Immature natural killer cell (primary cell): Measurements from ENCODE around the gene RUSF1. TPM values are rescaled to one million over a fixed set of nuclear protein-coding genes. Genes with fewer than 3 reads are reported as not detected.
A peak's percentile ranks its signal among the peaks of the same experiment; 100 is the strongest.
"Not testable (repeated sequence)": the region's sequence is repeated elsewhere in the genome, so short reads cannot be mapped to it uniquely, and the experiment has no call there.

ENCODE experiments used
- DNase-seq, 3 donors: peaks; one replicate each; pipeline ENCODE4 v3.0.0; 2022; ENCODE audit warnings: mixed read lengths in 1 of 3
- H3K27ac Mint-ChIP-seq, 6 donors: one replicate each; pipeline ENCODE4 v1.8.0; 2020; ENCODE audit warnings: mixed read lengths in 6 of 6, mild to moderate bottlenecking in 5 of 6, inconsistent platforms in 4 of 6, moderate library complexity in 3 of 6
- H3K27me3 Mint-ChIP-seq, 3 donors: one replicate each; pipeline ENCODE4 v1.8.0; 2020 to 2021; ENCODE audit warnings: low read depth in 3 of 3, mild to moderate bottlenecking in 3 of 3, mixed read lengths in 3 of 3, moderate library complexity in 3 of 3, inconsistent platforms in 1 of 3
- H3K36me3 Mint-ChIP-seq, 3 donors: one replicate each; pipeline ENCODE4 v1.8.0; 2020; ENCODE audit warnings: mixed read lengths in 3 of 3, inconsistent platforms in 2 of 3, mild to moderate bottlenecking in 2 of 3
- H3K4me1 Mint-ChIP-seq, 2 donors: one replicate each; pipeline ENCODE4 v1.8.0; 2020; ENCODE audit warnings: inconsistent platforms in 2 of 2, mild to moderate bottlenecking in 2 of 2, mixed read lengths in 2 of 2, moderate library complexity in 1 of 2
- H3K4me3 Mint-ChIP-seq, 5 donors: one replicate each; pipeline ENCODE4 v1.8.0; 2020; ENCODE audit warnings: mild to moderate bottlenecking in 5 of 5, mixed read lengths in 5 of 5, inconsistent platforms in 3 of 5, moderate library complexity in 3 of 5
- H3K9me3 Mint-ChIP-seq, 6 donors: one replicate each; pipeline ENCODE4 v1.8.0; 2020; ENCODE audit warnings: mild to moderate bottlenecking in 6 of 6, mixed read lengths in 6 of 6, inconsistent platforms in 4 of 6, moderate library complexity in 3 of 6
- polyA plus RNA-seq, 3 donors: library from polyadenylated mRNA; unstranded; fragments of 300-500 nt; fragmentation: Illumina TruSeq; gene quantifications; one replicate each; pipeline ENCODE4 v1.2.3, GENCODE V29; 2021

Gene RUSF1
- polyA plus RNA-seq, 3 donors from 2014 or later: 18.5 to 24.3 (median 19.6) TPM

GRCh38 chr16:31488468-31489297 is 19.5 kb downstream of the RUSF1 start:
- Mint-ChIP-seq H3K27me3 (peaks cover 4 to 8% (median 4%) of the 10 kb centered on the region in 3 donors), H3K36me3 (peaks cover 0 to 15% (median 0%) of the 10 kb centered on the region in 3 donors), H3K4me1 (peaks cover 10 to 12% of the 10 kb centered on the region in 2 donors), H3K27ac (no peak overlapping the region), H3K4me3 (peak overlapping the region; percentile 85 to 90 (median 88)), H3K9me3 (peaks cover 0 to 2% (median 0%) of the 10 kb centered on the region in 6 donors)
- DNase-seq: no peak

GRCh38 chr16:31487720-31488467 is 20.3 kb downstream of the RUSF1 start:
- Mint-ChIP-seq H3K4me1 (peaks cover 10 to 12% of the 10 kb centered on the region in 2 donors), H3K4me3 (peak overlapping the region; percentile 85 to 90 (median 88)), H3K27ac (peak overlapping the region in 1 of 6 donors; percentile 10), H3K36me3 (peaks cover 0 to 12% (median 0%) of the 10 kb centered on the region in 3 donors), H3K27me3 (peaks cover 4 to 8% (median 4%) of the 10 kb centered on the region in 3 donors), H3K9me3 (peaks cover 0 to 2% (median 0%) of the 10 kb centered on the region in 6 donors)
- DNase-seq: peak; percentile 61 to 66 (median 63)

GRCh38 chr16:31487071-31487719 is 21.0 kb downstream of the RUSF1 start:
- H3K4me1 Mint-ChIP-seq: peaks cover 10 to 12% of the 10 kb centered on the region in 2 donors
- peaks cover 4 to 8% (median 4%) of the 10 kb centered on the region in 3 donors for H3K27me3 Mint-ChIP-seq
- no peak for DNase-seq
- H3K36me3 Mint-ChIP-seq: peaks cover 0 to 5% (median 0%) of the 10 kb centered on the region in 3 donors
- H3K9me3 Mint-ChIP-seq: peaks cover 0 to 2% (median 0%) of the 10 kb centered on the region in 6 donors
- H3K4me3 Mint-ChIP-seq: peak overlapping the region; percentile 85 to 90 (median 88)
- H3K27ac Mint-ChIP-seq: peak overlapping the region in 1 of 6 donors; percentile 10

- Mint-ChIP-seq H3K4me3 (peak overlapping the region; percentile 30 to 90 (median 85)), H3K9me3 (peaks cover 0 to 2% (median 0%) of the 10 kb centered on the region in 6 donors), H3K27ac (no peak overlapping the region), H3K27me3 (peaks cover 4 to 8% (median 4%) of the 10 kb centered on the region in 3 donors), H3K4me1 (peaks cover 9 to 12% of the 10 kb centered on the region in 2 donors), H3K36me3 (peaks cover 0 to 5% (median 0%) of the 10 kb centered on the region in 3 donors)
- DNase-seq: no peak
These were observed 22.1 kb downstream of the RUSF1 start for GRCh38 chr16:31486045-31486444.

GRCh38 chr16:31485571-31485970 is 22.6 kb downstream of the RUSF1 start:
- Mint-ChIP-seq H3K36me3 (peaks cover 0 to 3% (median under 1%) of the 10 kb centered on the region in 3 donors), H3K27ac (no peak overlapping the region), H3K9me3 (peaks cover 0 to 2% (median 0%) of the 10 kb centered on the region in 6 donors), H3K4me1 (peaks cover 5 to 12% of the 10 kb centered on the region in 2 donors), H3K27me3 (peaks cover 2 to 8% (median 4%) of the 10 kb centered on the region in 3 donors), H3K4me3 (peak overlapping the region in 2 of 5 donors; percentile 50 to 64)
- no peak for DNase-seq

GRCh38 chr16:31484491-31485171 is 23.6 kb downstream of the RUSF1 start:
- Mint-ChIP-seq H3K4me1 (peaks cover 5 to 11% of the 10 kb centered on the region in 2 donors), H3K27ac (no peak overlapping the region), H3K27me3 (peaks cover 2 to 8% (median 5%) of the 10 kb centered on the region in 3 donors), H3K4me3 (no peak overlapping the region), H3K9me3 (peaks cover 0 to 2% (median 0%) of the 10 kb centered on the region in 6 donors), H3K36me3 (peaks cover 0 to 3% (median 0%) of the 10 kb centered on the region in 3 donors)
- DNase-seq: no peak

GRCh38 chr16:31484048-31484447 is 24.1 kb downstream of the RUSF1 start:
- H3K36me3 Mint-ChIP-seq, DNase-seq, H3K4me3 Mint-ChIP-seq, H3K4me1 Mint-ChIP-seq, H3K27me3 Mint-ChIP-seq, H3K9me3 Mint-ChIP-seq, H3K27ac Mint-ChIP-seq: not testable (repeated sequence)

- no peak within 1 kb of the TSS for H3K4me3 Mint-ChIP-seq
These were observed 25.1 kb downstream of the RUSF1 start, which contains the start of gene SLC5A2 for GRCh38 chr16:31483081-31483480. SLC5A2 (plus strand) TSS chr16:31483123; CDS start chr16:31483137, 14 bp downstream.

GRCh38 chr16:31480851-31481536 is 27.2 kb downstream of the RUSF1 start:
- peaks cover 13 to 14% of the 10 kb centered on the region in 2 donors for H3K4me1 Mint-ChIP-seq
- no peak for DNase-seq
- peaks cover 0 to 3% (median 0%) of the 10 kb centered on the region in 3 donors for H3K36me3 Mint-ChIP-seq
- peak overlapping the region in 1 of 6 donors; percentile 3 for H3K27ac Mint-ChIP-seq
- no peaks in the 10 kb centered on the region for H3K9me3 Mint-ChIP-seq
- H3K27me3 Mint-ChIP-seq: peaks cover 1 to 8% (median 4%) of the 10 kb centered on the region in 3 donors
- H3K4me3 Mint-ChIP-seq: no peak overlapping the region

More at GRCh38 chr16:31483081-31483480, 25.1 kb downstream of the RUSF1 start, which contains the start of gene SLC5A2:
- no peak for DNase-seq
- Mint-ChIP-seq H3K27ac (peak within 1 kb of the TSS in 1 of 6 donors; percentile 64), H3K9me3 (peaks cover 0 to 2% (median 0%) of the 10 kb centered on the region in 6 donors), H3K36me3 (peaks cover 0 to 3% (median 0%) of the 10 kb centered on the region in 3 donors), H3K4me1 (peaks cover 5 to 7% of the 10 kb centered on the region in 2 donors), H3K27me3 (peaks cover 2 to 8% (median 7%) of the 10 kb centered on the region in 3 donors)

GRCh38 chr16:31479751-31480150 is 28.4 kb downstream of the RUSF1 start:
- Mint-ChIP-seq H3K9me3 (no peaks in the 10 kb centered on the region), H3K27me3 (peaks cover 3 to 9% (median 4%) of the 10 kb centered on the region in 3 donors), H3K27ac (no peak overlapping the region), H3K36me3 (peaks cover 0 to 3% (median 0%) of the 10 kb centered on the region in 3 donors), H3K4me3 (no peak overlapping the region), H3K4me1 (peaks cover 14 to 15% of the 10 kb centered on the region in 2 donors)
- DNase-seq: no peak

- peak overlapping the region in 1 of 5 donors; percentile 25 for H3K4me3 Mint-ChIP-seq
- no peak for DNase-seq
- no peak overlapping the region for H3K27ac Mint-ChIP-seq
- H3K4me1 Mint-ChIP-seq: peaks cover 14 to 15% of the 10 kb centered on the region in 2 donors
- H3K9me3 Mint-ChIP-seq: peaks cover 0 to 2% (median 0%) of the 10 kb centered on the region in 6 donors
- peaks cover 3 to 7% (median 4%) of the 10 kb centered on the region in 3 donors for H3K27me3 Mint-ChIP-seq
- peaks cover 0 to 3% (median 0%) of the 10 kb centered on the region in 3 donors for H3K36me3 Mint-ChIP-seq
These were observed 29.2 kb downstream of the RUSF1 start for GRCh38 chr16:31478956-31479355.
